Sigmoid colon (tissue), 7 donors: ENCODE data around the gene ABHD16A. TPM values are rescaled to one million over a fixed set of nuclear protein-coding genes. Genes with fewer than 3 reads are reported as not detected.

Experiments used
- DNase-seq: peaks from one replicate; pipeline ENCODE4 v3.0.0-alpha.2; 2019
- H3K27ac ChIP-seq, 4 donors: fragments of 200-600 bp; sonication (generic); one replicate each; pipeline ENCODE4 v1.5.1; 2016 to 2019; ENCODE audit warnings: mild to moderate bottlenecking in 1 of 4
- H3K27me3 ChIP-seq, 3 donors: fragments of 200-600 bp; sonication (generic); one replicate each; pipeline ENCODE4 v1.5.1; 2019; ENCODE audit warnings: mild to moderate bottlenecking in 1 of 3
- H3K36me3 ChIP-seq, 4 donors: fragments of 200-600 bp; sonication (generic); one replicate each; pipeline ENCODE4 v1.5.1; 2016 to 2019
- H3K4me1 ChIP-seq, 4 donors: fragments of 200-600 bp; sonication (generic); one replicate each; pipeline ENCODE4 v1.5.1; 2017 to 2019
- H3K4me3 ChIP-seq, 4 donors: fragments of 200-600 bp; sonication (generic); one replicate each; pipeline ENCODE4 v1.5.1; 2017 to 2019; ENCODE audit warnings: mild to moderate bottlenecking in 2 of 4, moderate library complexity in 1 of 4
- H3K9me3 ChIP-seq, 4 donors: fragments of 200-600 bp in 3 of 4; sonication (generic) in 3 of 4; one replicate each; pipeline versions ENCODE4 v1.5.1 to v1.6.1; 2013 to 2019
- CTCF ChIP-seq, 4 experiments: fragments of 450-650 bp in 3 of 4; fragments of 200-600 bp in 1 of 4; IDR thresholded peaks; one replicate each; pipeline ENCODE4 v1.5.1; 2016 to 2019; ENCODE audit warnings: antibody characterized with exemption in 4 of 4, mild to moderate bottlenecking in 3 of 4, moderate library complexity in 2 of 4
- EP300 ChIP-seq, 4 donors: sonication (generic); formaldehyde crosslinking; IDR thresholded peaks; one replicate each; pipeline ENCODE4 v1.6.1; 2017; ENCODE audit warnings: antibody characterized with exemption in 4 of 4
- POLR2A ChIP-seq, 2 donors: fragments of 450-650 bp; IDR thresholded peaks; one replicate each; pipeline ENCODE4 v1.6.1; 2016; ENCODE audit warnings: antibody characterized with exemption in 2 of 2, mild to moderate bottlenecking in 2 of 2, moderate library complexity in 2 of 2
- POLR2AphosphoS5 ChIP-seq, 4 donors: sonication (generic); formaldehyde crosslinking; IDR thresholded peaks; one replicate each; pipeline ENCODE4 v1.6.1; 2017; ENCODE audit warnings: antibody characterized with exemption in 4 of 4
- WGBS, 2 donors: extraction: QIAGEN DNeasy Blood & Tissue Kit; methylation state at CpG; one replicate each; pipeline ENCODE4 v1.1.7; 2013; 5-methylcytosine and 5-hydroxymethylcytosine counted together
- intact Hi-C: fragments of 100-400 bp; cut with DNase I; formaldehyde crosslinking; loops from one replicate; pipeline ENCODE4 v1.15.1; 2023
- polyA plus RNA-seq, 3 donors: library from polyadenylated mRNA; stranded (reverse); fragments of 200-250 nt; gene quantifications; one replicate each; pipeline ENCODE4 v1.2.3, GENCODE V29; 2013
- total RNA-seq, 4 donors: library from RNA; depleted of rRNA; stranded (reverse); fragments of >200 nt; gene quantifications; one replicate each; pipeline ENCODE4 v1.1.0, GENCODE V29; 2016
- donor health status: healthy with polysubstance abuse.
- donor health status: Bipolar disorder and iron deficiency.
- donor health status: healthy.

Gene ABHD16A
- total RNA-seq (10 to 100 TPM; 37.8 to 63.4 (median 51.6) TPM), polyA plus RNA-seq (10 to 100 TPM; 16.9 to 52.0 (median 17.4) TPM)

- intact Hi-C loops: loop anchor here (1.0 to 10.0 kb wide), 2 partner anchors 25 to 158 kb away; partner anchors contain the start of genes ATP6V1G2, DDX39B and NFKBIL1
- peak; percentile 100 for DNase-seq
- H3K27ac ChIP-seq: peak within 1 kb of the TSS; percentile 94 to 99 (median 97)
- no peaks in the 10 kb centered on the region for H3K27me3 ChIP-seq
- 0 to 1% methylated on average over 54 of the region's 54 CpGs for WGBS, 2 donors
- H3K9me3 ChIP-seq: no peaks in the 10 kb centered on the region
- peaks cover 0 to 36% (median 22%) of the 10 kb centered on the region in 4 donors for H3K4me1 ChIP-seq
- peaks cover 0 to 25% (median 8%) of the 10 kb centered on the region in 4 donors for H3K36me3 ChIP-seq
- peak within 1 kb of the TSS; percentile 66 to 92 (median 80) for H3K4me3 ChIP-seq
- TF ChIP-seq EP300 (IDR thresholded peaks at IDR 0.05): peak in 2 of 4 donors; percentile 66 to 82
- peak; percentile 99 for TF ChIP-seq POLR2A (IDR thresholded peaks at IDR 0.05)
- peak; percentile 98 to 99 (median 99) for TF ChIP-seq POLR2AphosphoS5 (IDR thresholded peaks at IDR 0.05)
- no peak for TF ChIP-seq CTCF (IDR thresholded peaks at IDR 0.05)
Measured at GRCh38 chr6:31702819-31703716, at the start of gene ABHD16A. Gene ABHD16A (minus strand): TSS chr6:31703324. CDS start chr6:31703281, 43 bp downstream.

DNA sequence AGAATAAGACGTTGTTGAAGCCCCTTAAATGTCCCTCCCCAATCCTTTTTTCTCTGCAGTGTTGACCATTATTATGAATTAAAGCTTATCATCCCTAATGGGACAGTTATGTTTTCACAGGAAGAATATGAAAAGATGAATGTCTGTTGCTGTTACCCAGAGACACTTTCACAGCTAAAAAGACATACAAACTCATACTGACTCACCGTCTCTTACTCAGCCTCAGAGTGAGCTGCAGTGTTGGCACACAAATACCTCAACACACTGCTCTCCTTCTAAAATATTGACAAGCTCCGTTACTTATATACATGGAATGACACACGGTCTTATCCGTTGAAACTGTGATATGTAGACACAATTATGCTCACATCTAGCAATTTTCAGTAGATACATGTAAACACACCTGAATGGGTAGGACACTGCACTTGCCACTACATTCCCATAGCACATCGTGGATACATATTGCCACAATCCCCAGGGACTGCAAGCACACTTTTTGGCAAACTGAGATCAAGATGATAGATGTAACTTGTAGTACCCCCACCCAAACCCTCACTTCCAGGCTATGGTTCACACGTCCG lies 49.7 kb upstream of the ABHD16A start:
- intact Hi-C loops: no loop called here
- TF ChIP-seq POLR2A (IDR thresholded peaks at IDR 0.05) (no peak), POLR2AphosphoS5 (IDR thresholded peaks at IDR 0.05) (no peak), EP300 (IDR thresholded peaks at IDR 0.05) (no peak), CTCF (IDR thresholded peaks at IDR 0.05) (no peak)
- WGBS, 2 donors: 77% methylated on average over 8 of the region's 8 CpGs

GRCh38 chr6:31750411-31751022 lies 47.4 kb upstream of the ABHD16A start:
- Histone ChIP-seq H3K4me1 (peaks cover 0 to 14% (median 6%) of the 10 kb centered on the region in 4 donors), H3K4me3 (no peak overlapping the region), H3K36me3 (no peaks in the 10 kb centered on the region), H3K27me3 (no peaks in the 10 kb centered on the region), H3K27ac (no peak overlapping the region), H3K9me3 (no peaks in the 10 kb centered on the region)
- DNase-seq: no peak
- no peak for TF ChIP-seq POLR2AphosphoS5 (IDR thresholded peaks at IDR 0.05)
- no peak for TF ChIP-seq EP300 (IDR thresholded peaks at IDR 0.05)
- TF ChIP-seq CTCF (IDR thresholded peaks at IDR 0.05): no peak
- no peak for TF ChIP-seq POLR2A (IDR thresholded peaks at IDR 0.05)
- 62 to 84% methylated on average over 7 of the region's 7 CpGs for WGBS, 2 donors
- intact Hi-C loops: no loop called here

More for the DNA sequence above, 49.7 kb upstream of the ABHD16A start:
- H3K27me3 ChIP-seq: no peaks in the 10 kb centered on the region
- H3K9me3 ChIP-seq: no peaks in the 10 kb centered on the region
- peaks cover 0 to under 1% (median 0%) of the 10 kb centered on the region in 4 donors for H3K4me1 ChIP-seq
- no peak overlapping the region for H3K4me3 ChIP-seq
- no peak overlapping the region for H3K27ac ChIP-seq
- H3K36me3 ChIP-seq: no peaks in the 10 kb centered on the region
- no peak for DNase-seq

GRCh38 chr6:31749301-31750036 lies 46.3 kb upstream of the ABHD16A start:
- WGBS, 2 donors: 85 to 94% methylated on average over 8 of the region's 8 CpGs
- no peak for TF ChIP-seq CTCF (IDR thresholded peaks at IDR 0.05)
- no peak for TF ChIP-seq POLR2A (IDR thresholded peaks at IDR 0.05)
- TF ChIP-seq EP300 (IDR thresholded peaks at IDR 0.05): no peak
- no peak for TF ChIP-seq POLR2AphosphoS5 (IDR thresholded peaks at IDR 0.05)
- intact Hi-C loops: no loop called here
- Histone ChIP-seq H3K4me3 (no peak overlapping the region), H3K27me3 (no peaks in the 10 kb centered on the region), H3K9me3 (no peaks in the 10 kb centered on the region), H3K27ac (no peak overlapping the region), H3K36me3 (no peaks in the 10 kb centered on the region), H3K4me1 (peaks cover 0 to 14% (median 6%) of the 10 kb centered on the region in 4 donors)
- DNase-seq: no peak
